SH-SY5Y (cell line): ENCODE data around the gene SERTAD3.

Source experiments
- GATA2 ChIP-seq: IDR thresholded peaks from 2 replicates; pipeline ENCODE4 v1.6.1; 2011; ENCODE audit warnings: mild to moderate bottlenecking, low read depth, low read length
- GATA3 ChIP-seq: IDR thresholded peaks from 2 replicates; pipeline ENCODE4 v1.6.1; 2011; ENCODE audit warnings: low read depth, mild to moderate bottlenecking, low read length, moderate library complexity

DNA sequence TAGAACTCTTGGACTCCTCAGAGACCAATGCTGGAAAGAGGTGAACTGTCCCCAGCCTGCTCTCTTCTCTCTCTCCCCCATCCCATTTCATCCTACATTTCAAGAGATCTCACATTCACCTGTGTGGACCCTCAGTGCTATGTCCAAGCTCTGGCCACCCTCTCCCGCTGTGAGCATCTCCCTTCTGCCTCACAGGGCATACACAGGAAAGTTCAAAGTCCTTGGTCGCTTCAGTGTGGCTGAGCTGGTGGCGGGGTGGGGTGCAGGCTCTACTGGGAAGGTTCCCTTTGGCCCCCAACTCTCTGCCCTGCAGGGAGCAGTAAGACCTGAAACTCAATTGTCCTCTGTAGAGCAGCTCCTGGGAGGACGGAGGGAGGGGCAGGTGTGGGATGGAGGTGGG, 49.6 kb upstream of the SERTAD3 start:
- TF ChIP-seq GATA2 (no peak), GATA3 (no peak)
